PC-9 (cell line): Measurements from ENCODE around the gene TRPC4.

Experiments
- CTCF ChIP-seq: fragments of 200-600 bp; sonication (generic); conservative IDR thresholded peaks from 2 replicates; pipeline ENCODE4 v1.6.1; 2017; ENCODE audit warnings: mixed run types, antibody characterized with exemption, mild to moderate bottlenecking, moderate library complexity
- EZH2 ChIP-seq: fragments of 200-600 bp; sonication (generic); IDR thresholded peaks from 2 replicates; pipeline ENCODE4 v1.8.0; 2017; ENCODE audit warnings: antibody characterized with exemption, low read depth

GRCh38 chr13:37597477-37598025, 272.0 kb downstream of the TRPC4 start:
- TF ChIP-seq CTCF (no peak), EZH2 (no peak)
